GM18951 (cell line): ENCODE results near the gene CLEC2D.
"Not testable (repeated sequence)": the region's sequence is repeated elsewhere in the genome, so short reads cannot be mapped to it uniquely, and the experiment has no call there.

ENCODE experiments used
- POLR2A ChIP-seq: IDR thresholded peaks from 4 replicates; pipeline ENCODE4 v1.6.1; 2011; ENCODE audit warnings: mild to moderate bottlenecking; ENCODE audit not compliant: insufficient read length, insufficient read depth; ENCODE audit errors: extremely low read depth
- in situ Hi-C: fragments of 300-500 bp; cut with MboI; formaldehyde crosslinking; loops from one replicate; pipeline ENCODE4 v1.12.0; 2022; ENCODE audit warnings: low sequenced_read_pairs, mixed read lengths, inconsistent platforms; ENCODE audit not compliant: unreplicated experiment

Gene CLEC2D

GRCh38 chr12:9668161-9669018 lies 1.1 kb upstream of the CLEC2D start:
- in situ Hi-C loops, result no loop called here
- no peak for TF ChIP-seq POLR2A

GRCh38 chr12:9669019-9669326 lies 540 bp upstream of the CLEC2D start:
- in situ Hi-C loops, result no loop called here
- TF ChIP-seq POLR2A, result no peak

DNA sequence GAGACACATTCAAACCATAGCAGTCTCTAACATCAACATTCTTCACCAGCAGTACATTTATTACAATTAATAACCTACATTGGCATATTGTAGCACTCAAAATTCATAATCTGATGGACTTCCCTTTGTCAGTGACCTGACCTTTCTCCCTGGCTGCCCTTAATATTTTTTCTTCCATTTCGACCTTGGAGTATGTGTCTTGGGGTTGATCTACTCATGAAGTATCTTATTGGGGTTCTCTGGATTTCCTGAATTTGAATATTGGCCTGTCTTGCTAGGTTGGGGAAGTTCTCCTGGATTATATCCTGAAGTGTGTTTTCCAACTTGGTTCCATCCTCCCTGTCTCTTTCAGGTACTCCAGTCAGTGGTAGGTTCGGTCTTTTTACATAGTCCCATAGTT lies 2.8 kb downstream of the CLEC2D start:
- in situ Hi-C loops, result not testable (repeated sequence)

DNA sequence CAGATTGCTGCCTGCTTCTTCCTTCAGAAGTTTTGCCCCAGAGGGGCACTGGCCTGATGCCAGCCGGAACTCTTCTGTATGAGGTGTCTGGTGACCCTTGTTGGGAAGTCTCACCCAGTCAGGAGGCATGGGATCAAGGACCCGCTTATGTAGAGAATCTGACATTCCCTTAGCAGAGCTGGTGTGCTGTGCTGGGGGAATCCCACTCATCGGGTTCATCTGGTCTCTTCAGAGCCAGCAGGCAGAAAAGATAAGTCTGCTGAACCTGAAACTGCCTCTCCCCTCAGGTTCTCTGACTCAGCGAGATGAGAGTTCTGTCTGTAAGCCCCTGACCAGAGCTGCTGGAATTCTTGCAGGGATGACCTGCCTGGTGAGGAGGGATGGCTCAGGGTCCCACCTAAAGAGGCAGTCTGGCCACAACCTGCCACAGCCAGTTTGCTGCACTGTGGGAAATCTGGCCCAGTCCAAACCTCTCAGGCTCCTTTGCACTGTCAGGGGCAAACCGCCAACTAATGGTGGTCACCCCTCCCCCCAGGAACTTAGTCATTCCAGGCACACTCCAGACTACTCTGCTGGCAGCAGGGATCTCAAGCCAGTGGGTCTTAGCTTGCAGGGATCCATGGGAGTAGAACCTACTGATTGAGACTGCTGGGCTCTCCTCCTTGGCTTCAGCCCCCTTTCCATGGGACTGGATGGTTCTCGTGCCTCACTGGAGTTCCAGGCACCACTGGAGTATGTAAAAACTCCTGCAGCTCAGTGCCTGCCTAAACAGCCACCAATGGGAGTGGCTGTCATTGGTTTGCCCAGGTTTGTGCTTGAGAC lies 4.1 kb downstream of the CLEC2D start:
- in situ Hi-C loops, result no loop called here
- peak; percentile 40 for TF ChIP-seq POLR2A

- peak; percentile 46 for TF ChIP-seq POLR2A
- in situ Hi-C loops, result no loop called here
These were observed 4.7 kb downstream of the CLEC2D start for GRCh38 chr12:9674226-9674590.

DNA sequence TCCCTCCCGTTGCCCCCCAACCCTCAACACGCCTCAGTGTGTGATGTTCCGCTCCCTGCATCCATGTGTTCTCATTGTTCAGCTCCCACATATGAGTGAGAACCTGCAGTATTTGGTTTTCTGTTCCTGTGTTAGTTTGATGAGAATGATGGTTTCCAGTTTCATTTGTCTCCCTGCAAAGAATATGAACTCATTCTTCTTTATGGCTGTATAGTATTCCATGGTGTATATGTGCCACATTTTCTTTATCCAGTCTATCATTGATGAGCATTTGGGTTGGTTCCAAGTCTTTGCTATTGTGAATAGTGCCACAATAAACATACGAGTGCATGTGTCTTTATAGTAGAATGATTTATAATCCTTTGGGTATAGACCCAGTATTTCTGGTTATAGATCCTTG lies 13.0 kb downstream of the CLEC2D start:
- in situ Hi-C loops, result not testable (repeated sequence)

DNA sequence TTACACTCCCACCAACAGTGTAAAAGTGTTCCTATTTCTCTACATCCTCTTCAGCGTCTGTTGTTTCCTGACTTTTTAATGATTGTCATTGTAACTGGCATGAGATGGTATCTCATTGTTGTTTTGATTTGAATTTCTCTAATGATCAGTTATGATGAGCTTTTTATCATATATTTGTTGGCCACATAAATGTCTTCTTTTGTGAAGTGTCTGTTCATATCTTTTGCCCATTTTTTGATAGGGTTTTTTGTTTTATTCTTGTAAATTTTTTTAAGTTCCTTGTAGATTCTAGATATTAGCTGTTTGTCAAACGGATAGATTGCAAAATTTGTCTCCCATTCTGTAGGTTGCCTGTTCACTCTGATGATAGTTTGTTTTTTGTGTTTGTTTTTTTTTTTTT lies 13.4 kb downstream of the CLEC2D start:
- in situ Hi-C loops, result not testable (repeated sequence)

- in situ Hi-C loops, result not testable (repeated sequence)
These were observed 15.9 kb downstream of the CLEC2D start for GRCh38 chr12:9685366-9685765.

DNA sequence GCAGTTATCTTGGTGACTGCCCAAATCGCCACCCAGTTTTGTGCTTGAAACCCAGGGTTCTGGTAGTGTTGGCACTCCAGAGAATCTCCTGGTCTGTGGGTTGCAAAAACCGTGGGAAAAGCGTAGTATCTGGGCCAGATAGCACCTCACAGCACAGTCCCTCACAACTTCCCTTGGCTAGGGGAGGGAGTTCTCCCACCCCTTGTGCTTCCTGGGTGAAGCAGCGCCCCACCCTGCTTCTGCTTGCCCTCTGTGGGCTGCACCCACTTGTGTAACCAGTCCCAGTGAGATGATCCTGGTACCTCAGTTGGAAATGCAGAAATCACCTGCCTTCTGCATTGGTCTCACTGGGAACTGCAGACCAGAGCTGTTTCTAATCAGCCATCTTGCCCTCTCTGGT lies 16.4 kb downstream of the CLEC2D start:
- in situ Hi-C loops, result no loop called here
- TF ChIP-seq POLR2A, result no peak

DNA sequence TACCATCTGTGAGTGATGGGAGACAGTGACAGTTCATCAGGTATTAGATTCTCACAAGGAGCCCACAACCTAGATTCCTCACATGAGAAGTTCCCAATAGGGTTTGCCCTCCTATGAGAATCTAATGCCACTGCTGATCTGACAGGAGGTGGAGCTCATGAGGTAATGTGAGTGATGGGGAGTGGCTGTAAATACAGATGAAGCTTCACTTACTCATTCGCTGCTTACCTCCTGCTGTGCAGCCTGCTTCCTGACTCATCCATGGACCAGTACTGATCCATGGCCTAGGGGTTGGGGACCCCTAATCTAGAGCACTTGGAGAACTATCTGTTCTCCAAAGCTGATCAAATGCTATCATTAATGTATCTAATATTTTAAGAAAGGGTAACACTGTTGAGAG lies 17.7 kb downstream of the CLEC2D start:
- in situ Hi-C loops, result no loop called here

GRCh38 chr12:9692909-9693308 lies 23.4 kb downstream of the CLEC2D start:
- TF ChIP-seq POLR2A, result peak; percentile 10
- in situ Hi-C loops, result loop anchor here (5.0 kb wide), 1 partner anchor 56 kb away; no protein-coding TSS in a partner anchor

More for the DNA sequence above, 17.7 kb downstream of the CLEC2D start:
- TF ChIP-seq POLR2A, result no peak

GRCh38 chr12:9694241-9694640 lies 24.7 kb downstream of the CLEC2D start:
- TF ChIP-seq POLR2A, result no peak
- in situ Hi-C loops, result loop anchor here (5.0 kb wide), 1 partner anchor 57 kb away; no protein-coding TSS in a partner anchor

- in situ Hi-C loops, result not testable (repeated sequence)
These were observed 25.6 kb downstream of the CLEC2D start for GRCh38 chr12:9695150-9695549.

GRCh38 chr12:9695661-9696060 lies 26.1 kb downstream of the CLEC2D start:
- in situ Hi-C loops, result not testable (repeated sequence)

- peak; percentile 12 for TF ChIP-seq POLR2A
- in situ Hi-C loops, result no loop called here
These were observed 28.1 kb downstream of the CLEC2D start for GRCh38 chr12:9697619-9698018.
